Liver (tissue), 9 donors: Measurements from ENCODE around the gene BARHL1. TPM values are rescaled to one million over a fixed set of nuclear protein-coding genes. Genes with fewer than 3 reads are reported as not detected.

Experiments
- DNase-seq: peaks from one replicate; pipeline ENCODE4 v3.0.0-alpha.2; 2017; ENCODE audit warnings: low spot score
- H3K27ac ChIP-seq, 2 donors: one replicate each; pipeline ENCODE4 v1.7.0; 2013; ENCODE audit warnings: inconsistent platforms in 2 of 2, low read length in 2 of 2, control low read depth in 1 of 2, low read depth in 1 of 2, mild to moderate bottlenecking in 1 of 2
- H3K27me3 ChIP-seq, 4 donors: one replicate each; pipeline versions ENCODE4 v1.6.1 to v1.7.0; 2013; ENCODE audit warnings: low read length in 3 of 4, inconsistent platforms in 1 of 4, mild to moderate bottlenecking in 1 of 4, moderate library complexity in 1 of 4; ENCODE audit not compliant: control insufficient read depth in 4 of 4, insufficient read depth in 4 of 4
- H3K36me3 ChIP-seq, 4 donors: one replicate each; pipeline versions ENCODE4 v1.6.1 to v1.7.0; 2013; ENCODE audit warnings: low read length in 3 of 4, mild to moderate bottlenecking in 3 of 4, low read depth in 1 of 4, moderate library complexity in 1 of 4; ENCODE audit not compliant: control insufficient read depth in 4 of 4, insufficient read depth in 3 of 4
- H3K4me1 ChIP-seq, 4 donors: one replicate each; pipeline versions ENCODE4 v1.6.1 to v1.7.0; 2013; ENCODE audit warnings: low read length in 3 of 4, mild to moderate bottlenecking in 3 of 4, moderate library complexity in 1 of 4; ENCODE audit not compliant: control insufficient read depth in 4 of 4, insufficient read depth in 4 of 4
- H3K4me3 ChIP-seq, 3 donors: one replicate each; pipeline versions ENCODE4 v1.6.1 to v1.7.0; 2013; ENCODE audit warnings: low read length in 3 of 3, control low read depth in 1 of 3, low read depth in 1 of 3, mild to moderate bottlenecking in 1 of 3
- H3K9ac ChIP-seq, 2 donors: one replicate each; pipeline ENCODE4 v1.7.0; 2013; ENCODE audit warnings: low read length in 2 of 2, mild to moderate bottlenecking in 2 of 2, moderate library complexity in 2 of 2, control low read depth in 1 of 2, low read depth in 1 of 2
- H3K9me3 ChIP-seq, 4 donors: one replicate each; pipeline versions ENCODE4 v1.6.1 to v1.7.0; 2013; ENCODE audit warnings: low read length in 3 of 4; ENCODE audit not compliant: control insufficient read depth in 4 of 4
- FOXA2 ChIP-seq: IDR thresholded peaks from 2 replicates; pipeline ENCODE4 v1.6.1; 2016; ENCODE audit warnings: antibody characterized with exemption
- HNF4A ChIP-seq, 2 donors: conservative IDR thresholded peaks; 2 replicates each; pipeline ENCODE4 v1.6.1; 2016; ENCODE audit warnings: antibody characterized with exemption in 2 of 2, mild to moderate bottlenecking in 2 of 2
- HNF4G ChIP-seq: IDR thresholded peaks from 2 replicates; pipeline ENCODE4 v1.6.1; 2016; ENCODE audit warnings: antibody characterized with exemption
- JUND ChIP-seq, 2 donors: IDR thresholded peaks; 2 replicates each; pipeline ENCODE4 v1.6.1; 2016; ENCODE audit warnings: antibody characterized with exemption in 2 of 2
- NR2F2 ChIP-seq: IDR thresholded peaks from 2 replicates; pipeline ENCODE4 v1.6.1; 2016; ENCODE audit warnings: antibody characterized with exemption
- RAD21 ChIP-seq, 2 donors: IDR thresholded peaks; 2 replicates each; pipeline ENCODE4 v1.6.1; 2016; ENCODE audit warnings: antibody characterized with exemption in 2 of 2, mild to moderate bottlenecking in 2 of 2
- REST ChIP-seq: IDR thresholded peaks from 2 replicates; pipeline ENCODE4 v1.6.1; 2016; ENCODE audit warnings: antibody characterized with exemption, mild to moderate bottlenecking
- RXRA ChIP-seq, 2 donors: IDR thresholded peaks; 2 replicates each; pipeline ENCODE4 v1.6.1; 2017 to 2018; ENCODE audit warnings: antibody characterized with exemption in 2 of 2, mild to moderate bottlenecking in 1 of 2
- SP1 ChIP-seq: IDR thresholded peaks from 2 replicates; pipeline ENCODE4 v1.6.1; 2018; ENCODE audit warnings: antibody characterized with exemption, mild to moderate bottlenecking
- TAF1 ChIP-seq: conservative IDR thresholded peaks from 2 replicates; pipeline ENCODE4 v1.6.1; 2016; ENCODE audit warnings: antibody characterized with exemption, mild to moderate bottlenecking
- ZBTB33 ChIP-seq: IDR thresholded peaks from 2 replicates; pipeline ENCODE4 v1.6.1; 2016; ENCODE audit warnings: antibody characterized with exemption
- WGBS: extraction: QIAGEN DNeasy Blood & Tissue Kit; methylation state at CpG from one replicate; pipeline ENCODE4 v1.1.7; 2013; 5-methylcytosine and 5-hydroxymethylcytosine counted together
- polyA plus RNA-seq, 2 donors: library from polyadenylated mRNA; stranded (reverse) in 1 of 2; unstranded in 1 of 2; fragments of 200-250 nt in 1 of 2; fragments of >200 nt in 1 of 2; fragmentation: Nextera tagmentation in 1 of 2; extraction: Ambion mirVana in 1 of 2; gene quantifications; one replicate each; pipeline versions ENCODE4 v1.2.1 to v1.2.3, GENCODE V29; 2013 to 2015
- total RNA-seq, 2 donors: library from RNA; depleted of rRNA; stranded (reverse); fragments of >200 nt; gene quantifications; one replicate each; pipeline ENCODE4 v1.2.3, GENCODE V29; 2014
- TF ChIP-seq, protein P1 (sequence below): fragments of 150-350 bp; IDR thresholded peaks from 2 replicates; pipeline ENCODE4 v1.5.1; 2017; ENCODE audit warnings: improper control_type of control experiment, low read depth, low read length; ENCODE audit not compliant: missing input control
- TF ChIP-seq, protein P2 (sequence below): IDR thresholded peaks from 2 replicates; pipeline ENCODE4 v1.6.1; 2016; ENCODE audit warnings: antibody characterized with exemption
- donor health status: healthy.
- donor health status: healthy.
- donor health status: healthy.
- donor health status: healthy.
- donor health status: healthy.

The BARHL1 gene
- total and polyA plus RNA-seq, 4 donors, result not detected

GRCh38 chr9:132543960-132544359 is 38.4 kb upstream of the BARHL1 start:
- 73% methylated on average over 21 of the region's 21 CpGs for WGBS
- Histone ChIP-seq H3K9ac (no peak overlapping the region), H3K9me3 (no peaks in the 10 kb centered on the region), H3K4me1 (peaks cover 0 to 5% (median 0%) of the 10 kb centered on the region in 4 donors), H3K27me3 (peaks cover 0 to 2% (median 0%) of the 10 kb centered on the region in 4 donors), H3K27ac (no peak overlapping the region), H3K4me3 (no peak overlapping the region), H3K36me3 (no peaks in the 10 kb centered on the region)
- no peak for TF ChIP-seq HNF4A (conservative IDR thresholded peaks at IDR 0.05)
- no peak for TF ChIP-seq NR2F2
- no peak for DNase-seq

DNA sequence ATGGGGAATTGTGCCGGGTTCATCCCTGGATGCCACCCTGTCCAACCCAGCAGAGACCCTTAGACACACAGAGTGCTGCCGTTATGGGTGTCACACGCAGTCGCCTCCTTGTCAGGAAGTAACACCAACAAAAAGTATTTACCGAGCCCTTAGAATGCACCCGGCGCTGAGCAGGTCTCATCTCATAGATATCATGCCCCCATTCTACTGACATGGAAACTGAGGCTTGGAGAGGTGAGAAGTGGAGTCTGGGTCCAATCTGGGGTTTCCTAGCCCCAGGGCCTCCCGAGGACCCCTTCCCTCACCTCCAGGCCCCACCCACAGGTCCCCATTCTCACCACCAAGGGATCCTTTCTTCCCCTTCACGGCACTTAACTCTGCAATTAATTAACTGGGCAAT is 36.8 kb upstream of the BARHL1 start:
- no peak for TF ChIP-seq TAF1
- TF ChIP-seq SP1, result no peak
- no peak for TF ChIP-seq RXRA (IDR thresholded peaks at IDR 0.05)
- TF ChIP-seq JUND (IDR thresholded peaks at IDR 0.05), result no peak
- no peak for TF ChIP-seq ZBTB33
- no peak for TF ChIP-seq REST
- no peak for TF ChIP-seq HNF4A (conservative IDR thresholded peaks at IDR 0.05)
- no peak for TF ChIP-seq HNF4G
- TF ChIP-seq, protein P1, sequence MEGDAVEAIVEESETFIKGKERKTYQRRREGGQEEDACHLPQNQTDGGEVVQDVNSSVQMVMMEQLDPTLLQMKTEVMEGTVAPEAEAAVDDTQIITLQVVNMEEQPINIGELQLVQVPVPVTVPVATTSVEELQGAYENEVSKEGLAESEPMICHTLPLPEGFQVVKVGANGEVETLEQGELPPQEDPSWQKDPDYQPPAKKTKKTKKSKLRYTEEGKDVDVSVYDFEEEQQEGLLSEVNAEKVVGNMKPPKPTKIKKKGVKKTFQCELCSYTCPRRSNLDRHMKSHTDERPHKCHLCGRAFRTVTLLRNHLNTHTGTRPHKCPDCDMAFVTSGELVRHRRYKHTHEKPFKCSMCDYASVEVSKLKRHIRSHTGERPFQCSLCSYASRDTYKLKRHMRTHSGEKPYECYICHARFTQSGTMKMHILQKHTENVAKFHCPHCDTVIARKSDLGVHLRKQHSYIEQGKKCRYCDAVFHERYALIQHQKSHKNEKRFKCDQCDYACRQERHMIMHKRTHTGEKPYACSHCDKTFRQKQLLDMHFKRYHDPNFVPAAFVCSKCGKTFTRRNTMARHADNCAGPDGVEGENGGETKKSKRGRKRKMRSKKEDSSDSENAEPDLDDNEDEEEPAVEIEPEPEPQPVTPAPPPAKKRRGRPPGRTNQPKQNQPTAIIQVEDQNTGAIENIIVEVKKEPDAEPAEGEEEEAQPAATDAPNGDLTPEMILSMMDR, result no peak
- no peak for TF ChIP-seq RAD21 (IDR thresholded peaks at IDR 0.05)
- TF ChIP-seq, protein P2, sequence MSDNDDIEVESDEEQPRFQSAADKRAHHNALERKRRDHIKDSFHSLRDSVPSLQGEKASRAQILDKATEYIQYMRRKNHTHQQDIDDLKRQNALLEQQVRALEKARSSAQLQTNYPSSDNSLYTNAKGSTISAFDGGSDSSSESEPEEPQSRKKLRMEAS, result no peak
- no peak for TF ChIP-seq FOXA2
- peaks cover 0 to 2% (median 0%) of the 10 kb centered on the region in 4 donors for H3K27me3 ChIP-seq
- no peak overlapping the region for H3K27ac ChIP-seq
- H3K4me3 ChIP-seq, result no peak overlapping the region
- no peaks in the 10 kb centered on the region for H3K9me3 ChIP-seq
- H3K36me3 ChIP-seq, result no peaks in the 10 kb centered on the region
- 81% methylated on average over 9 of the region's 9 CpGs for WGBS
- no peak overlapping the region for H3K9ac ChIP-seq
- DNase-seq, result no peak
- H3K4me1 ChIP-seq, result peaks cover 0 to 5% (median 0%) of the 10 kb centered on the region in 4 donors
